ENCODE measurements around the gene OR51A2.

OR51A2 gene

DNA sequence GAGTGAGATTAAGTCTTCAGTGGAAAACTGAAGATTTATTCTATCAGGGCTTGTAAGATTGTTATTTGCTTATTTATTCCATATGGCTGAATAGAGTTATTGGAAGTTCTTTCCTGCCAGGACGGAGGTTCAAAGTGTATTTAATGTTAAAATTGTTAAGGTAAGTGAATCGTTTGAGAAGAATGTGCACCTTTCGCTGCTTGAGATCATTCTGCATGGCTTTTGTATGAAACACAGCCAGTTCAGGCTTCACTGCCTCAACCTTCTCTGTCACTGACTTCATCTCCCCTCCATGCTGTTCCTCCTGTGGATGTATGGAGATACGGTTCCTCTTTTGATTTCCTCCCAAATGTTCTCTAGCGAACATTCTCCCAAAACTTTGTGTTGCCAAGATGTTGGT lies 19.9 kb upstream of the OR51A2 start:
- no peak overlapping the region for H3K4me3 ChIP-seq (ENCODE audit: low read length)
- TF ChIP-seq, protein P1, sequence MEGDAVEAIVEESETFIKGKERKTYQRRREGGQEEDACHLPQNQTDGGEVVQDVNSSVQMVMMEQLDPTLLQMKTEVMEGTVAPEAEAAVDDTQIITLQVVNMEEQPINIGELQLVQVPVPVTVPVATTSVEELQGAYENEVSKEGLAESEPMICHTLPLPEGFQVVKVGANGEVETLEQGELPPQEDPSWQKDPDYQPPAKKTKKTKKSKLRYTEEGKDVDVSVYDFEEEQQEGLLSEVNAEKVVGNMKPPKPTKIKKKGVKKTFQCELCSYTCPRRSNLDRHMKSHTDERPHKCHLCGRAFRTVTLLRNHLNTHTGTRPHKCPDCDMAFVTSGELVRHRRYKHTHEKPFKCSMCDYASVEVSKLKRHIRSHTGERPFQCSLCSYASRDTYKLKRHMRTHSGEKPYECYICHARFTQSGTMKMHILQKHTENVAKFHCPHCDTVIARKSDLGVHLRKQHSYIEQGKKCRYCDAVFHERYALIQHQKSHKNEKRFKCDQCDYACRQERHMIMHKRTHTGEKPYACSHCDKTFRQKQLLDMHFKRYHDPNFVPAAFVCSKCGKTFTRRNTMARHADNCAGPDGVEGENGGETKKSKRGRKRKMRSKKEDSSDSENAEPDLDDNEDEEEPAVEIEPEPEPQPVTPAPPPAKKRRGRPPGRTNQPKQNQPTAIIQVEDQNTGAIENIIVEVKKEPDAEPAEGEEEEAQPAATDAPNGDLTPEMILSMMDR (IDR thresholded peaks at IDR 0.05; ENCODE audit: insufficient read depth, low read depth, low read length, missing control alignments) = no peak
- DNase-seq (ENCODE audit: low read depth) = no peak

DNA sequence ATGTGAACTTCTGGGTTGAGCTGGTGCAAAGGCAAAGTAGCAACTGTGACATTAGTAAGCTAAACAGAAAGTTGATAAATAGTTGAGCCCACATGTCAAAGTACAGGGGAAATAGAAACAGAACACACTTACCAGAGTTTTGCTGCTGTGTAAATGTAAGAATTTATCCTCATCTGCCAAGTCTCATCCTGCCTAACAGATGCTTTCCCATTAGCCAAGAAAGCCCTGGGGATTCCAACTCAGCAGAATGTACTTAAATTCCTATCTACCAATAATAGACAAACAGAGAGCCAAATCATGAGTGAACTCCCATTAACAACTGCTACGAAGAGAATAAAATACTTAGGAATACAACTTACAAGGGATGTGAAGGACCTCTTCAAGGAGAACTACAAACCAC lies 7.3 kb upstream of the OR51A2 start:
- TF ChIP-seq, protein P1 (IDR thresholded peaks at IDR 0.05; ENCODE audit: insufficient read depth, low read depth, low read length, missing control alignments) = no peak
- H3K4me3 ChIP-seq (ENCODE audit: low read length) = no peak overlapping the region
- DNase-seq (ENCODE audit: low read depth) = no peak

DNA sequence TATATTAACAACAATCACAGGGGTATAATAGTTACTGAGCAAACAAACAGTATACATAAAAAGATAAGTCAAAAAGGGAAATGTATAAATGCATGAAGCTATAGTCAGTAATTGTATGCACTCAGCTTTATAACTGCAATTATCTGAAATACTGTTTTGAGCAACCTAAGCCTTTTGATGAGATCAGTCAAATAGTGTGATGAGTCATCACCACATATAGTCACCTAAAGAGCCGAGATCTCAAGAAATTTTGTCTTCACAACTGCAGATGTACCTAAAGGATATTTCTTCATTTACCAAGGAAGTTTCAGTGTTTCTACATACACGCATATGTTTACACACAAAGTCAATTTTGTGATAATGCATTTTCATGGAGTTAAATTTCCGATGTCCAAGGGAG lies 5.4 kb upstream of the OR51A2 start:
- TF ChIP-seq, protein P1 (IDR thresholded peaks at IDR 0.05; ENCODE audit: insufficient read depth, low read depth, low read length, missing control alignments) = no peak
- no peak overlapping the region for H3K4me3 ChIP-seq (ENCODE audit: low read length)
- DNase-seq (ENCODE audit: low read depth) = peak; percentile 1

DNA sequence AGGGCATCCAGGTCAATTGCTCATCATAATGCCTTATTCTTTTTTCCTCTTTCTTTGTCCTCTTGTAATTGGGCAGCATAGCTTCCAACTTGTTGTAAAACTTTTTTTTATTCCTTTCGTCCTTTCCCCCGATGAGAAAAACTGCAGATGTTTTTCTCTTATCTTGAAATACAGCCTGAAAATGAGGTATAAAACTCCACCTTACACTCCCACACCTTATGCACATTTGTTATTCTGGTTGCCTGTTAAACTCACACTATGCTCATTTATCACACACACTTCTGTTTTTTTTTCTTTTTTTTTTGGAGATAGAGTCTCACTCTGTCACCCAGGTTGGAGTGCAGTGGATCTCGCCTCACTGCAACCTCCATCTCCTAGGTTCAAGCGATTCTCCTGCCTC lies 1.9 kb upstream of the OR51A2 start:
- TF ChIP-seq, protein P1 (IDR thresholded peaks at IDR 0.05; ENCODE audit: insufficient read depth, low read depth, low read length, missing control alignments) = no peak
- H3K4me3 ChIP-seq (ENCODE audit: low read length) = no peak overlapping the region
- no peak for DNase-seq (ENCODE audit: low read depth)

DNA sequence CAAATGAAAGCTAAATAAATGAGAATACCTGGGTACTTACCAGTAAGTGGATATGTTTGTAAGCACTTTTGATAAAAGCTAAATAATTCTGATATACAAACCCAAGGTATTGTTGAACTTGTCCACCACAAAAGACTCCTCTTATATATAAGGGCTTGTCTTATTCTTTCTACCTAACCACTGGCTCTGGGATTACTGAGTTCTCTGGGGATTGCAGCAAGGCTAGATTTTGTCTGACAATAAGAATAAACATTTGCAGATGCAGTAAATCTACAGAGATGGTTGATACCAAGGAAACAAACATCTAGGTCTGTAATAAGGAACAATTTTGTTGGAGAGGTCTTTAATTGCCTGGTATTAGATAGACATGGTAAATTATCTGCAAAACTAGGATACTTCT lies 8.0 kb downstream of the OR51A2 start, which contains the start of gene OR51A4:
TSS of gene OR51A4 (minus strand) at position 101 of the 400 bp plus-strand sequence. CDS start 505 bp downstream, outside the sequence.
- TF ChIP-seq, protein P1 (IDR thresholded peaks at IDR 0.05; ENCODE audit: insufficient read depth, low read depth, low read length, missing control alignments) = no peak
- DNase-seq (ENCODE audit: low read depth) = no peak
- no peak within 1 kb of the TSS for H3K4me3 ChIP-seq (ENCODE audit: low read length)

DNA sequence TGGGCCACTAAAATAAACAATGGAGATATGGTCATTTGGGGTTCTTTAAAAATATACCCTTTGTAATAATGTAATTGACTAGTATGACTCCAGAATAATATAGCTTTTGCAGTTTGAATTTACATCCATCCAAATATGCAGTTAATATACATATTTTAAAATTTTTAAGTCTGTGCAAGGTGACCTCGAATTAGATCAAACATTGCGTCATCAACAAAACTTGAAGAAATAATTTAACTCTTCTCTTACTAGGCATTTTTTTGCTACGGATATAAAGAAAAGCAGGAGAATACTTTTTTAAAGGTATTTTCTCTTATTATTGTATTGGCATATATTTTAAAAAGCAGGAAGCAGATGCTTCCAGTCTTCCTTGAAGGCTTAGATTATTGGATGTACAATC lies 18.8 kb downstream of the OR51A2 start:
- H3K4me3 ChIP-seq (ENCODE audit: low read length) = no peak overlapping the region
- DNase-seq (ENCODE audit: low read depth) = no peak
- TF ChIP-seq, protein P1 (IDR thresholded peaks at IDR 0.05; ENCODE audit: insufficient read depth, low read depth, low read length, missing control alignments) = no peak

DNA sequence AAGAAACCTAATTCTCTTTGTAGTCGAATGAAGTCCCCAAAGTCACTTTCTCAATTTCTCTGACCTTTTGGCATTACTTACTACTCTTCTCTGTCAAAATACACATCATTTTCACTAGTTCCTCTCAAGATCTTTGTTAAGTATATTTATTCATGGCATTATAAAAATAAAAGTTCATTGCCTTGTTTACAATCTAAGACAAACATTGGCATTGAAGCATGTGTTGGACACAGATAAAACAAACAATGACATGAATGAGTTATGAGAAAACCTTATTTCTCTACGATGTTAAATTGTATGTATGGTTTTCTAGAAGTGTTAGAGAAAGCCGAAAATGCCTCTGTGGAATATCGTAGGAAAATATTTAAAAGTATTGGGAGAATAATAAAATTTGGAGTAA lies 22.8 kb downstream of the OR51A2 start:
- DNase-seq (ENCODE audit: low read depth) = no peak
- TF ChIP-seq, protein P1 (IDR thresholded peaks at IDR 0.05; ENCODE audit: insufficient read depth, low read depth, low read length, missing control alignments) = no peak
- H3K4me3 ChIP-seq (ENCODE audit: low read length) = no peak overlapping the region

Data from epithelial cell of esophagus (primary cell).